ENCODE measurements around the gene AGAP3.

Gene AGAP3

GRCh38 chr7:151088019-151088855, 2.0 kb downstream of the AGAP3 start:
- no peak for DNase-seq (ENCODE audit: low read depth)

GRCh38 chr7:151088856-151089699, 2.8 kb downstream of the AGAP3 start:
- no peak for DNase-seq (ENCODE audit: low read depth)

- no peak for DNase-seq (ENCODE audit: low read depth)
These were observed 3.8 kb downstream of the AGAP3 start for GRCh38 chr7:151089893-151090730.

GRCh38 chr7:151091003-151091402, 4.7 kb downstream of the AGAP3 start:
- DNase-seq (ENCODE audit: low read depth) = no peak

GRCh38 chr7:151091431-151091830, 5.2 kb downstream of the AGAP3 start:
- no peak for DNase-seq (ENCODE audit: low read depth)

GRCh38 chr7:151091988-151092387, 5.7 kb downstream of the AGAP3 start:
- DNase-seq (ENCODE audit: low read depth) = no peak

- DNase-seq (ENCODE audit: low read depth) = no peak
These were observed 7.5 kb downstream of the AGAP3 start for GRCh38 chr7:151093748-151094147.

- no peak for DNase-seq (ENCODE audit: low read depth)
These were observed 8.4 kb downstream of the AGAP3 start for GRCh38 chr7:151094675-151095074.

GRCh38 chr7:151095123-151095797, 9.0 kb downstream of the AGAP3 start:
- no peak for DNase-seq (ENCODE audit: low read depth)

GRCh38 chr7:151095828-151096475, 9.7 kb downstream of the AGAP3 start:
- no peak for DNase-seq (ENCODE audit: low read depth)

- no peak for DNase-seq (ENCODE audit: low read depth)
These were observed 13.4 kb downstream of the AGAP3 start for GRCh38 chr7:151099486-151100211.

- DNase-seq (ENCODE audit: low read depth) = no peak
These were observed 14.6 kb downstream of the AGAP3 start for GRCh38 chr7:151100921-151101320.

- no peak for DNase-seq (ENCODE audit: low read depth)
These were observed 15.5 kb downstream of the AGAP3 start for GRCh38 chr7:151101621-151102396.

- DNase-seq (ENCODE audit: low read depth) = no peak
These were observed 16.7 kb downstream of the AGAP3 start for GRCh38 chr7:151102991-151103390.

- no peak for DNase-seq (ENCODE audit: low read depth)
These were observed 17.7 kb downstream of the AGAP3 start for GRCh38 chr7:151103973-151104372.

- DNase-seq (ENCODE audit: low read depth) = no peak
These were observed 18.3 kb downstream of the AGAP3 start for GRCh38 chr7:151104411-151105235.

- no peak for DNase-seq (ENCODE audit: low read depth)
These were observed 21.6 kb downstream of the AGAP3 start for GRCh38 chr7:151107882-151108281.

Measured in fibroblast of the conjunctiva (primary cell).